IMR-90 (cell line): ENCODE results near the gene GRIA4. TPM values are rescaled to one million over a fixed set of nuclear protein-coding genes. Genes with fewer than 3 reads are reported as not detected.

Experiments
- ATAC-seq: fragments of 200-7000 bp; cut with Tn5 transposase; 2 replicates; pipeline ENCODE4 v1.9.1; 2020; ENCODE audit warnings: low read depth, mild to moderate bottlenecking, moderate library complexity
- BruUV-seq: library from RNA; stranded (reverse); fragments of 400-500 nt; replicated peaks from 2 replicates; lab custom pipeline; 2021; lab: Mats Ljungman, UMichigan
- CTCF ChIA-PET: fragments of 300-600 bp; formaldehyde crosslinking; extraction: SDS; loops from one replicate; lab custom pipeline; 2021; ENCODE audit warnings: antibody characterized with exemption; lab: Yijun Ruan, JAX
- POLR2A ChIA-PET: fragments of 300-600 bp; sonication (Branson Sonifier 250); formaldehyde crosslinking; loops from one replicate; lab custom pipeline; 2022; ENCODE audit warnings: antibody characterized with exemption; ENCODE audit not compliant: unreplicated experiment; lab: Charles Lee
- DNase-seq: peaks from one replicate; pipeline ENCODE4 v3.0.0; 2013
- H2AFZ ChIP-seq: replicated peaks from 2 replicates; pipeline ENCODE3; 2013; ENCODE audit warnings: low read length, mild to moderate bottlenecking; ENCODE audit not compliant: poor library complexity
- H2AK5ac ChIP-seq: 2 replicates; pipeline ENCODE4 v1.6.1; 2013; ENCODE audit warnings: low read depth, low read length, inconsistent platforms
- H2AK9ac ChIP-seq: replicated peaks from 2 replicates; pipeline ENCODE3; 2013; ENCODE audit warnings: mild to moderate bottlenecking, low read depth, low read length, moderate library complexity; ENCODE audit not compliant: poor library complexity
- H2BK120ac ChIP-seq: 2 replicates; pipeline ENCODE4 v1.6.1; 2013; ENCODE audit warnings: low read depth, low read length, inconsistent platforms
- H2BK15ac ChIP-seq: 3 replicates; pipeline ENCODE4 v1.6.1; 2013; ENCODE audit warnings: low read depth, low read length, inconsistent platforms
- H2BK20ac ChIP-seq: 2 replicates; pipeline ENCODE4 v1.6.1; 2013; ENCODE audit warnings: low read depth, mild to moderate bottlenecking, inconsistent platforms, low read length, moderate library complexity
- H2BK5ac ChIP-seq: 2 replicates; pipeline ENCODE4 v1.6.1; 2013; ENCODE audit warnings: mild to moderate bottlenecking, low read depth, low read length, inconsistent platforms; ENCODE audit not compliant: poor library complexity, severe bottlenecking
- H3K14ac ChIP-seq: replicated peaks from 2 replicates; pipeline ENCODE4 v1.6.1; 2013; ENCODE audit warnings: low read depth, low read length, inconsistent platforms
- H3K18ac ChIP-seq: 2 replicates; pipeline ENCODE4 v1.6.1; 2013; ENCODE audit warnings: low read depth, low read length, control low read depth
- H3K23ac ChIP-seq: 2 replicates; pipeline ENCODE4 v1.6.1; 2013; ENCODE audit warnings: low read depth, low read length, inconsistent platforms
- H3K27ac ChIP-seq: 2 replicates; pipeline ENCODE4 v1.5.1; 2013; ENCODE audit warnings: mild to moderate bottlenecking, control low read depth, low read length; ENCODE audit not compliant: insufficient read depth
- H3K27me3 ChIP-seq: 2 replicates; pipeline ENCODE4 v1.6.1; 2013; ENCODE audit warnings: low read length; ENCODE audit not compliant: control insufficient read depth, insufficient read depth
- H3K36me3 ChIP-seq: 2 replicates; pipeline ENCODE4 v1.6.1; 2013; ENCODE audit warnings: low read length, mixed read lengths; ENCODE audit not compliant: control insufficient read depth, insufficient read depth
- H3K4ac ChIP-seq: 2 replicates; pipeline ENCODE4 v1.6.1; 2013; ENCODE audit warnings: low read depth, low read length, inconsistent platforms
- H3K4me1 ChIP-seq: 2 replicates; pipeline ENCODE4 v1.6.1; 2013; ENCODE audit warnings: low read length, mixed read lengths; ENCODE audit not compliant: control insufficient read depth, insufficient read depth
- H3K4me2 ChIP-seq: 2 replicates; pipeline ENCODE4 v1.6.1; 2013; ENCODE audit warnings: low read depth, mild to moderate bottlenecking, control low read depth, low read length, moderate library complexity
- H3K4me3 ChIP-seq: 2 replicates; pipeline ENCODE4 v1.5.1; 2013; ENCODE audit warnings: low read depth, mild to moderate bottlenecking, control low read depth, low read length, moderate library complexity; ENCODE audit not compliant: insufficient read depth
- H3K56ac ChIP-seq: 2 replicates; pipeline ENCODE4 v1.6.1; 2013; ENCODE audit warnings: low read length, inconsistent platforms; ENCODE audit not compliant: insufficient read depth; ENCODE audit errors: extremely low read depth
- H3K79me1 ChIP-seq, 2 experiments: 2 replicates each; pipeline ENCODE4 v1.6.1; 2013; ENCODE audit warnings: low read length in 2 of 2, inconsistent platforms in 1 of 2, low read depth in 1 of 2
- H3K9ac ChIP-seq: 2 replicates; pipeline ENCODE4 v1.6.1; 2013; ENCODE audit warnings: low read depth, low read length, control low read depth
- H3K9me1 ChIP-seq: 2 replicates; pipeline ENCODE4 v1.6.1; 2013; ENCODE audit warnings: low read length, inconsistent platforms; ENCODE audit not compliant: insufficient read depth
- H3K9me3 ChIP-seq: 2 replicates; pipeline ENCODE4 v1.6.1; 2013; ENCODE audit warnings: low read length; ENCODE audit not compliant: control insufficient read depth, insufficient read depth
- H4K20me1 ChIP-seq: 2 replicates; pipeline ENCODE4 v1.6.1; 2013; ENCODE audit warnings: low read length, inconsistent platforms; ENCODE audit not compliant: insufficient read depth
- H4K5ac ChIP-seq: 2 replicates; pipeline ENCODE4 v1.6.1; 2013; ENCODE audit warnings: mild to moderate bottlenecking, low read depth, low read length, control low read depth
- H4K8ac ChIP-seq, 2 experiments: 2 replicates each; pipeline ENCODE4 v1.6.1; 2013; ENCODE audit warnings: low read depth in 2 of 2, low read length in 2 of 2, control low read depth in 1 of 2, inconsistent platforms in 1 of 2
- H4K91ac ChIP-seq: 2 replicates; pipeline ENCODE4 v1.6.1; 2013; ENCODE audit warnings: low read depth, low read length, inconsistent platforms; ENCODE audit not compliant: insufficient read depth
- CEBPB ChIP-seq: IDR thresholded peaks from 2 replicates; pipeline ENCODE4 v1.6.1; 2012; ENCODE audit warnings: low read depth, low read length, improper control_type of control experiment
- FOS ChIP-seq: fragments of 150-350 bp; IDR thresholded peaks from 2 replicates; pipeline ENCODE4 v1.6.1; 2016; ENCODE audit warnings: low read depth, low read length
- MAFK ChIP-seq: IDR thresholded peaks from 2 replicates; pipeline ENCODE4 v1.6.1; 2012; ENCODE audit warnings: low read depth, low read length, improper control_type of control experiment
- MAZ ChIP-seq: IDR thresholded peaks from 2 replicates; pipeline ENCODE4 v1.6.1; 2012; ENCODE audit warnings: low read depth, mild to moderate bottlenecking, low read length, improper control_type of control experiment, moderate library complexity, borderline replicate concordance
- NFE2L2 ChIP-seq: fragments of 150-350 bp; IDR thresholded peaks from 2 replicates; pipeline ENCODE4 v1.6.1; 2016; ENCODE audit warnings: low read depth, mild to moderate bottlenecking, low read length
- POLR2A ChIP-seq: IDR thresholded peaks from 2 replicates; pipeline ENCODE4 v1.6.1; 2012; ENCODE audit warnings: mild to moderate bottlenecking, low read depth, low read length
- RAD21 ChIP-seq: IDR thresholded peaks from 2 replicates; pipeline ENCODE4 v1.6.1; 2012; ENCODE audit warnings: low read length, improper control_type of control experiment
- RFX5 ChIP-seq: IDR thresholded peaks from 2 replicates; pipeline ENCODE4 v1.8.0; 2012; ENCODE audit warnings: low read depth, mild to moderate bottlenecking, low read length, moderate library complexity
- USF2 ChIP-seq: fragments of 150-350 bp; IDR thresholded peaks from 2 replicates; pipeline ENCODE4 v1.6.1; 2017; ENCODE audit warnings: mild to moderate bottlenecking, antibody characterized with exemption, low read length, low read depth
- WGBS, 2 experiments: methylation state at CpG; one replicate each; pipeline versions ENCODE4 v1.1.5 to v1.1.7; 2013; ENCODE audit warnings: missing lambda C conversion rate in 2 of 2; ENCODE audit not compliant: insufficient read length in 1 of 2; ENCODE audit errors: extremely low coverage in 2 of 2; 5-methylcytosine and 5-hydroxymethylcytosine counted together
- dilution Hi-C: fragments of 300-500 bp; cut with HindIII; formaldehyde crosslinking; loops from one replicate; pipeline ENCODE4 v1.14.3; 2018; ENCODE audit warnings: low sequenced_read_pairs; ENCODE audit not compliant: unreplicated experiment
- in situ Hi-C: fragments of 300-500 bp; cut with MboI; formaldehyde crosslinking; loops from 3 replicates; pipeline ENCODE4 v1.14.3; 2019; ENCODE audit warnings: low sequenced_read_pairs, inconsistent platforms, mixed read lengths
- intact Hi-C: fragments of 100-400 bp; cut with micrococcal nuclease; formaldehyde crosslinking; loops from 2 replicates; pipeline ENCODE4 v1.10.0; 2022
- polyA plus RNA-seq, 3 experiments: library from polyadenylated mRNA; depleted of rRNA; stranded (reverse); fragments of >200 nt; gene quantifications; 2 replicates each; pipeline ENCODE4 v1.2.3, GENCODE V29; 2012; ENCODE audit warnings: low replicate concordance in 1 of 3
- total RNA-seq: library from RNA; depleted of rRNA; stranded (reverse); fragments of >200 nt; gene quantifications from 2 replicates; pipeline ENCODE4 v1.2.3, GENCODE V29; 2012

GRIA4 gene
- total and polyA plus RNA-seq, 2 of the 4 experiments (the other 2 are of a cell fraction) = 0.36 to 1.0 TPM

- Histone ChIP-seq H2AK5ac (no peak overlapping the region), H3K36me3 (no peaks in the 10 kb centered on the region), H4K8ac (no peak overlapping the region), H3K9me3 (no peaks in the 10 kb centered on the region), H3K4ac (no peak overlapping the region), H3K4me1 (no peaks in the 10 kb centered on the region), H4K20me1 (no peaks in the 10 kb centered on the region), H3K4me3 (no peak overlapping the region), H3K23ac (no peak overlapping the region), H3K4me2 (no peak overlapping the region), H3K27me3 (no peaks in the 10 kb centered on the region), H3K79me1 (no peaks in the 10 kb centered on the region), H3K27ac (no peak overlapping the region), H3K9me1 (no peaks in the 10 kb centered on the region), H3K56ac (no peak overlapping the region), H2BK5ac (no peak overlapping the region), H2BK20ac (no peak overlapping the region), H3K9ac (no peak overlapping the region), H4K5ac (no peak overlapping the region), H3K14ac (no peak overlapping the region), H4K91ac (no peak overlapping the region), H2BK120ac (no peak overlapping the region), H3K18ac (no peak overlapping the region), H2AK9ac (no peak overlapping the region), H2BK15ac (no peak overlapping the region), H2AFZ (no peak overlapping the region)
- in situ Hi-C loops = no loop called here
- 0 out of 2 replicates have a peak, but pooled peaks have one; percentile 23 for TF ChIP-seq FOS
- no peak for TF ChIP-seq RFX5
- no peak for TF ChIP-seq USF2
- peak; percentile 57; the same call in 1 of the 2 replicates for TF ChIP-seq MAFK
- peak; percentile 52; the same call in 1 of the 2 replicates for TF ChIP-seq CEBPB
- TF ChIP-seq RAD21 = no peak
- no peak for TF ChIP-seq NFE2L2
- no peak for TF ChIP-seq POLR2A
- TF ChIP-seq MAZ = no peak
- CTCF ChIA-PET = no interaction called here
- intact Hi-C loops = no loop called here
- dilution Hi-C loops = no loop called here
- DNase-seq (peak; percentile 48), ATAC-seq (no peak)
- WGBS, 2 experiments = no CpG with 5 or more reads among the region's 1 CpG
- BruUV-seq = no TSS peak
- POLR2A ChIA-PET = no interaction called here
These were observed 365.3 kb downstream of the GRIA4 start for GRCh38 chr11:105975128-105975527.
